K562 (cell line): Measurements from ENCODE around the gene ELOVL1. TPM values are rescaled to one million over a fixed set of nuclear protein-coding genes. Genes with fewer than 3 reads are reported as not detected.

Source experiments
- EP400 ChIP-seq: fragments of 450-650 bp; IDR thresholded peaks from 2 replicates; pipeline ENCODE4 v1.6.1; 2017; ENCODE audit warnings: antibody characterized with exemption, mild to moderate bottlenecking, moderate library complexity
- FOS ChIP-seq: IDR thresholded peaks from 3 replicates; pipeline ENCODE4 v1.6.1; 2011; ENCODE audit not compliant: insufficient read length; ENCODE audit errors: extremely low read depth
- FOXJ3 ChIP-seq: sonication (generic); formaldehyde crosslinking; IDR thresholded peaks from 2 replicates; pipeline ENCODE4 v1.4.0; 2020; ENCODE audit warnings: mild to moderate bottlenecking, missing genetic modification reagents
- FOXO4 ChIP-seq: fragments of 450-650 bp; formaldehyde crosslinking; IDR thresholded peaks from 2 replicates; pipeline ENCODE4 v1.4.0; 2020; ENCODE audit warnings: mild to moderate bottlenecking, moderate library complexity
- KLF1 ChIP-seq: fragments of 450-650 bp; IDR thresholded peaks from 2 replicates; pipeline ENCODE4 v1.6.1; 2016; ENCODE audit warnings: missing genetic modification characterization, missing compliant biosample characterization
- L3MBTL2 ChIP-seq: fragments of 450-650 bp; IDR thresholded peaks from 2 replicates; pipeline ENCODE4 v1.6.1; 2016; ENCODE audit warnings: mild to moderate bottlenecking, moderate library complexity
- MITF ChIP-seq: IDR thresholded peaks from 2 replicates; pipeline ENCODE4 v1.6.1; 2014; ENCODE audit warnings: antibody characterized with exemption
- MLLT1 ChIP-seq, 2 experiments: fragments of 450-650 bp; IDR thresholded peaks; 2 replicates each; pipeline ENCODE4 v1.6.1; 2016
- MTA1 ChIP-seq: fragments of 450-650 bp; IDR thresholded peaks from 2 replicates; pipeline ENCODE4 v1.6.1; 2017; ENCODE audit warnings: borderline replicate concordance
- MTA3 ChIP-seq: fragments of 450-650 bp; formaldehyde crosslinking; IDR thresholded peaks from 2 replicates; pipeline ENCODE4 v1.6.1; 2017; ENCODE audit warnings: mild to moderate bottlenecking, borderline replicate concordance
- PATZ1 ChIP-seq: fragments of 250-450 bp; sonication (Bioruptor Pico); IDR thresholded peaks from 2 replicates; pipeline ENCODE4 v1.5.0; 2020; ENCODE audit warnings: mild to moderate bottlenecking, borderline replicate concordance
- SIX5 ChIP-seq, 2 experiments: IDR thresholded peaks; 2 replicates each; pipeline ENCODE4 v1.6.1; 2011; ENCODE audit warnings: low read length in 2 of 2, borderline replicate concordance in 1 of 2, low read depth in 1 of 2, mild to moderate bottlenecking in 1 of 2, moderate library complexity in 1 of 2; ENCODE audit not compliant: insufficient read depth in 1 of 2
- SMAD4 ChIP-seq: fragments of 250-450 bp; sonication (Bioruptor Pico); conservative IDR thresholded peaks from 2 replicates; pipeline ENCODE4 v1.8.0; 2021; ENCODE audit warnings: inconsistent platforms, mild to moderate bottlenecking, moderate library complexity
- SMARCC2 ChIP-seq: fragments of 450-650 bp; IDR thresholded peaks from 2 replicates; pipeline ENCODE4 v1.6.1; 2017; ENCODE audit warnings: antibody characterized with exemption, moderate library complexity, mild to moderate bottlenecking, low read depth
- SRSF3 ChIP-seq: fragments of 200-400 bp; formaldehyde crosslinking; IDR thresholded peaks from 2 replicates; pipeline ENCODE4 v1.6.1; 2016; ENCODE audit warnings: mild to moderate bottlenecking, low read length, moderate library complexity; ENCODE audit not compliant: insufficient read depth
- USF2 ChIP-seq: sonication (generic); formaldehyde crosslinking; IDR thresholded peaks from 2 replicates; pipeline ENCODE4 v1.5.0; 2020; ENCODE audit warnings: missing genetic modification reagents
- YBX1 ChIP-seq: fragments of 450-650 bp; IDR thresholded peaks from 2 replicates; pipeline ENCODE4 v1.7.1; 2016; ENCODE audit warnings: mild to moderate bottlenecking
- ZNF766 ChIP-seq: fragments of 200-800 bp; sonication (Bioruptor generic); conservative IDR thresholded peaks from 2 replicates; pipeline ENCODE4 v1.6.1; 2016; ENCODE audit warnings: missing genetic modification characterization, missing compliant biosample characterization
- polyA plus RNA-seq, 8 experiments: library from polyadenylated mRNA; depleted of rRNA in 4 of 8; stranded (reverse) in 5 of 8; unstranded in 3 of 8; fragments of >200 nt; fragmentation: Nextera tagmentation in 2 of 8; fragmentation: Illumina TruSeq in 1 of 8; extraction: Ambion mirVana in 2 of 8; extraction: Trizol in 1 of 8; gene quantifications; 2 replicates each; pipeline versions ENCODE4 v1.2.1 to v1.2.3, GENCODE V29; 2011 to 2014; ENCODE audit warnings: inconsistent platforms in 1 of 8, missing spikeins in 1 of 8
- total RNA-seq, 7 experiments: library from RNA; depleted of rRNA in 6 of 7; stranded (reverse); fragments of >200 nt in 6 of 7; fragmentation: Illumina TruSeq in 2 of 7; extraction: Trizol in 2 of 7; gene quantifications; 2 replicates each; pipeline versions ENCODE4 v1.2.1 to v1.2.3, GENCODE V29; 2011 to 2021; ENCODE audit warnings: low replicate concordance in 1 of 7

The ELOVL1 gene
- total and polyA plus RNA-seq, 9 of the 15 experiments (the other 6 are each of a cell fraction or from before 2014, with no cell fraction given) = 51.0 to 157 (median 70.3) TPM

- no peak for TF ChIP-seq USF2 (CRISPR knock-in tag)
- no peak for TF ChIP-seq SMARCC2
- TF ChIP-seq ZNF766 = no peak
- no peak for TF ChIP-seq MITF
- no peak for TF ChIP-seq FOXO4
- no peak for TF ChIP-seq PATZ1 (CRISPR knock-in tag)
- no peak for TF ChIP-seq SIX5 (IDR thresholded peaks at IDR 0.05; ENCODE audit: borderline replicate concordance in 1 of 2, insufficient read depth in 1 of 2, low read depth in 1 of 2, low read length in 2 of 2)
- TF ChIP-seq MTA1 = peak; percentile 61
- TF ChIP-seq L3MBTL2 = peak; percentile 75
- peak; percentile 100 for TF ChIP-seq EP400
- peak; percentile 76 to 83; a peak in 3 of 4 replicates for TF ChIP-seq MLLT1 (IDR thresholded peaks at IDR 0.05)
- peak; percentile 82; the same call in 1 of the 2 replicates for TF ChIP-seq MTA3
- TF ChIP-seq FOS = peak; percentile 70
- TF ChIP-seq SRSF3 = 0 out of 2 replicates have a peak, but pooled peaks have one; percentile 88
- no peak for TF ChIP-seq FOXJ3 (CRISPR knock-in tag)
- TF ChIP-seq KLF1 (tag) = peak; percentile 89
- no peak for TF ChIP-seq YBX1
- peak; percentile 42; the same call in 1 of the 2 replicates for TF ChIP-seq SMAD4 (CRISPR knock-in tag)
These were observed 21.8 kb upstream of the ELOVL1 start, which contains the start of the genes MED8 and SZT2 (continued) for GRCh38 chr1:43389326-43390313.
